HL-60/S4 (cell line): ENCODE results near the gene SPDYA.

ENCODE experiments used
- in situ Hi-C: fragments of 300-500 bp; cut with MboI; formaldehyde crosslinking; loops from 2 replicates; pipeline ENCODE4 v1.14.3; 2022; ENCODE audit warnings: low sequenced_read_pairs

The SPDYA gene

GRCh38 chr2:28824207-28824606 lies 13.6 kb downstream of the SPDYA start:
- in situ Hi-C loops = loop anchor here (25.0 kb wide), 1 partner anchor 388 kb away; no protein-coding TSS in a partner anchor

GRCh38 chr2:28824870-28825269 lies 14.2 kb downstream of the SPDYA start:
- in situ Hi-C loops = loop anchor here (25.0 kb wide), 1 partner anchor 387 kb away; no protein-coding TSS in a partner anchor

DNA sequence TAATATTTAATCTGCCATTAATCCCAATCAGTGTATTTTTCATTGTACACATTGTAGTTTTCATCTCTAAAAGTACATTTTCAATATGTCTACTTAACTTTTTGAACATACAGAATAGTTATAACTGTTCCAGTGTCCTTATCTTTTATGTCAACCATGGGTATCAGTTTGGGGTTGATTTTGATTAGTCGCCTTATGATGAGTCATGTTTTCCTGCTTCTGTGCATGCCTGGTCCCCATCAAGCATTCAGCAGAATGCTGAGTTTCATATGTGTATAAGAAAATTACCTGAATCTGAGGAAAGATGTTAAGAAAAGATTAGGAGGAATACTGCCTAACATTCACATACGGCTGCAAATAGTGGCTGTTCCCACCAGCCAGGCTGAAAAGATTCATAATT lies 17.7 kb downstream of the SPDYA start:
- in situ Hi-C loops = no loop called here

- in situ Hi-C loops = no loop called here
Observed at GRCh38 chr2:28833740-28834470, 23.3 kb downstream of the SPDYA start.

DNA sequence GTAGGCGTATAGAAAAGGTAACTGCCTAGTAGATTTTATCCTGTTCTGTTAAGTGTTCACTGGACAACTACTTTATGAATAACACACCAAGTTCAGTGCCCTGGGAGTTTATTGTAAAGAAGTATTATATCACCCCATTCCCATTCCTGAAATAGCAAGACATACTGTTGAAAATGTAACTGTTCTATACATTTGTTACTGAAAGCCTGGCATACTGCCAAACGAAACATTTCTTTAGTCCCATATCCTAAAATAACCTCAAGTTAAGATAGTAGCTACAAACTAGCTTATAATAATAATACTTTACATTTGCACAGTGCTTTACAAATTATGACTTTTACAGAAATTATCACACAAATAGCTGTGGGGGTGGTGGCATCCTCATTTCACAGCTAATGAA lies 25.1 kb downstream of the SPDYA start:
- in situ Hi-C loops = no loop called here

DNA sequence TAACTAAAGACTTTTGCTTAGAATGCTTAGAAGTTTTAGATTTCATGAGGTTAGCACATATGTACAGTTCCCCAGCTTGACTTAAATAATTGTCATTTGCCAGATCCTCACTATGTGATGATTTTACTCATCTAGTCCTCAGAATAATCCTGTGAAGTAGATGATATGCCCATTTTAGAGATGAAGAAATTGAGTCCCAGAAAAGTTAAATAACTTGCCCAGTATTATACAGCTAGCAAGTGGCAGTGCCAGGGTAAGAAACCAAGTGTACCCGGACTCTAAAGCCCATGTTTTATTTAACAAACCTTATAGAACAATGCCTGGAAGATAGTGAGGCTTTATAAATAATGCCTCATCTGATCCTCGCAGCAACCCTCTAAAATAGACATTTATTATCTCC lies 28.3 kb downstream of the SPDYA start:
- in situ Hi-C loops = no loop called here

DNA sequence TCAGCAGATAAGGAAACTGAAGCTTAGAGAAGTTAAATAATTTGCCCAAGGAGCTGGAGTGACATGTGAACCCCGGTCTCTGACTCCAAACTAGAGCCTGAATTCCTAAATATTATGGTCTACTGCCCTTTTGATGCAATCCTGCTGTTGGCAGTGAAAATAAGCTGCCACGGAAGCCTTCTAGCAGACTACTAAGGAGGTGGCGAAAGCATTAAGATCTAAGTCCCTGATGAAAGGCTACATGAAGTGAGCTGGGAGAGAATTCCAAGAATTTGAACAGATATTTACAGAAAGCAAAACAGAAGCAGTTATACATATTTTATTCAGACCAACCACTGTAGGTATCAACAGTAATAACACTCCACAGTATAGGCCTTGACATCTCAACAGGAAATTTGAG lies 31.4 kb downstream of the SPDYA start:
- in situ Hi-C loops = no loop called here

DNA sequence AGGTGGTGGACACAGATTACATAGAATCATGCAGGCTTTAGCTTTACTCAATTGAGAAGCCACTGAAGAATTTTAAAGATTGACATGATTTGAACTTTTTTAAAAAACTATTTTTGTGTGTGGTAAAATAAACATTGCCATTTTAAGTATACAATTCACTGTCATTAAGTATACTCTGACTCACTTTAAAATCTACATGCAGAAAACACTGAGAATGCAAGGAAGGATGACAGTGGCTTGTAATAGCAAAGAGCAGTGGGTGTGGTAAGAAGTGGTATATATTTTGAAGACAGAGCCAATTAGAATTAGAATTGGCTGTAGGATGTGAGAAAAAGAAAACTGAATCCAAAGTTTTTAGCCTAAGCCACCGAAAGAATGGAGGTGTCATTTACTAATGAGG lies 44.6 kb downstream of the SPDYA start:
- in situ Hi-C loops = no loop called here

DNA sequence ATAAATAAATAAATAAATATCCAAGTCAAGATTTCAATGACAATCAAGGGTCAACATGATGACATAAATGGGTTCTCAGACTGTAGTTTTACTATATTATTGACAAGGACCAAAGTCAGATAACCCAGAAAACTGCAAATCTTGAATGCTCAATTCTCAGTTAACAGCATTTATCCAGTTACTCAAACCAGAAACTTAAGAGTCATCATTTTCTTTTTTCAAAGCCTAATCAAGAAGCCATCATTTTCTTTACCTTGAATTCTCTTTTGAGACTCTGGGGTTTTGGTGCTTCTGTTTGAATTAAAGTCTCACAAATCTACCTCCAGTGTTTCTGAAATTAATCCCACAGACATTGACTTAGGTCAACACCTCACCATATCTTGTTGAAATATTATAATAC lies 45.3 kb downstream of the SPDYA start:
- in situ Hi-C loops = no loop called here

DNA sequence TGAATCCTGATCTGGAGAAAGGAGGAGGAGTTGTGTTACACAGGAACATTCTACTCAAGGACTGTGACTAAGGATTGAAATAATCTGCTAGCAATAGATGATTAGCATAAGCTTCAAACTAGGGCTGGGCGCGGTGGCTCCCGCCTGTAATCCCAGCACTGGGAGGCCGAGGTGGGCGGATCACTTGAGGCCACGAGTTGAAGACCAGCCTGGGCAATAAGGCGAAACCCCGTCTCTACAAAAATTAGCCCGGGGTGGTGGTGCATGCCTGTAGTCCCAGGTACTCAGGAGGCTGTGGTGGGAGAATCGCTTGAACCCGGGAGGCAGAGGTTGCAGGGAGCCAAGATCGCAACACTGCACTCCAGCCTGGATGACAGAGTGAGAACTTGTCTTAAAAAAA lies 58.0 kb downstream of the SPDYA start:
- in situ Hi-C loops = no loop called here

GRCh38 chr2:28869494-28870145 lies 59.0 kb downstream of the SPDYA start:
- in situ Hi-C loops = no loop called here

DNA sequence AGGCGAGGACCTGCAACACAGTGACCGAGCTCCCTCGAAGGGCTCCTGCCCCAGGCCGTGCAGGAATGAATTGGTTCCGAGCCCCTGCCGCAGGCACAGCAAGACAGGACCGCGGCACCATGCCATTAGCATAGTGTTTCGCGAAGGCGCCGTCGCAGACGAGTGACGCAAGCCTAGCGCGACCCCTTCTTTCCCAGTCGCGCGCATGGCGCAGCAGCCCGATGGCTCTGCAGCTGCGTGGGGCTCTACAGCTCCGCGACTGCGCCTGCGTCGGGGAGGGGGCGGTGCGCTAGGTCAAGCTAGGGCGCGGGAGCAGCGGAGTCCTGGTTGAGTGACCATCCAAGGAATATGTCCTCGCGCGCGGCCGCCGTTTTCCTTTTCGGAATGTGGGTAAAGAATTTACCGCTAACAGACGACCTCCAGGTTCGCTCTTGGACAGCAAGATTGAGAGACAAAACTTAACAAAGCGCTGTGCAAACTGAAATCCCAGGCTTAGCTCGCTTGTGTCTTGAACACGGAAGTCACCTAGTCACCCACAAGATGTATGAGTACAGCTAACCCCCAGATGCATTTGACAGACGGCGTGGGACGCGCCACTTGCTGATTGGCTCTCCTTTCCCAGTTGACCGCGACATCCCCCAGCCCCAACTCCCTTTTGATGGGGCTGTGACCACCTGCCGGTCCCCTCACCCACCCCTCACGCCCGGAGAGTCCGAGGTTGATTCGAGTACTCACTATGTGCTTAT lies 59.7 kb downstream of the SPDYA start, which contains the start of gene TRMT61B:
Gene TRMT61B (minus strand): TSS at position 164 of the 746 bp plus-strand sequence. CDS start 32 bp downstream, at position 132.
- in situ Hi-C loops = no loop called here

DNA sequence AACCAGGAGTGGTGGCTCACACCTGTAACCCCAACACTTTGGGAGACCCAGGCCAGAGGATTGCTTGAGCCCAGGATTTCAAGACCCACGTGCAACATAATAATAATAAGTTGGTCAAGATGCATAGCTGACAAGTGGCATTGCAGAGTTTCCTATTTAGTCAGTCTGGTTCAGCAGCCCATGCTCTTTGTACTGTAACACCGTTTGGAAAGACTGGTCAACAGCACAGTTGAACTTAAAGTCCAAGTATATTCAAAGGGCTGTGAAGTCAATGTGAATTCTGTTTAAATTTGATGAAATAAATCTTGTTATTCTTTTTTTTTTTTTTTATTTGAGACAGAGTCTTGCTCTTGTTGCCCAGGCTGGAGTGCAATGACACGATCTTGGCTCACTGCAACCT lies 61.0 kb downstream of the SPDYA start:
- in situ Hi-C loops = no loop called here

GRCh38 chr2:28880193-28880592 lies 69.6 kb downstream of the SPDYA start:
- in situ Hi-C loops = no loop called here

DNA sequence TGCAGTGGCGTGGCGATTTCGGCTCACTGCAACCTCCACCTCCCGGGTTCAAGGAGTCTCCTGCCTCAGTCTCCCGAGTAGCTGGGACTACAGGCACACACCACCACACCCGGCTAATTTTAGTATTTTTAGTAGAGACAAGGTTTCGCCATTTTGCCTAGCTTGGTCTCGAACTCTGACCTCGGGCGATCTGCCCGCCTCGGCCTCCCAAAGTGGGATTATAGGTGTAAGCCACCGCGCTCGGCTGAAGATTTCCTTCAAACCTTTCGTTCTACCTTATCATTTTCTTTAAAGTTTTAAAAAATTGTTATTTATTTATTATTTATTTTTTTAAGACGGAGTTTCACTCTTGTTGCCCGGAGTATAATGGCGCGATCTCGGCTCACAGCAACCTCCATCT lies 82.9 kb downstream of the SPDYA start:
- in situ Hi-C loops = no loop called here

DNA sequence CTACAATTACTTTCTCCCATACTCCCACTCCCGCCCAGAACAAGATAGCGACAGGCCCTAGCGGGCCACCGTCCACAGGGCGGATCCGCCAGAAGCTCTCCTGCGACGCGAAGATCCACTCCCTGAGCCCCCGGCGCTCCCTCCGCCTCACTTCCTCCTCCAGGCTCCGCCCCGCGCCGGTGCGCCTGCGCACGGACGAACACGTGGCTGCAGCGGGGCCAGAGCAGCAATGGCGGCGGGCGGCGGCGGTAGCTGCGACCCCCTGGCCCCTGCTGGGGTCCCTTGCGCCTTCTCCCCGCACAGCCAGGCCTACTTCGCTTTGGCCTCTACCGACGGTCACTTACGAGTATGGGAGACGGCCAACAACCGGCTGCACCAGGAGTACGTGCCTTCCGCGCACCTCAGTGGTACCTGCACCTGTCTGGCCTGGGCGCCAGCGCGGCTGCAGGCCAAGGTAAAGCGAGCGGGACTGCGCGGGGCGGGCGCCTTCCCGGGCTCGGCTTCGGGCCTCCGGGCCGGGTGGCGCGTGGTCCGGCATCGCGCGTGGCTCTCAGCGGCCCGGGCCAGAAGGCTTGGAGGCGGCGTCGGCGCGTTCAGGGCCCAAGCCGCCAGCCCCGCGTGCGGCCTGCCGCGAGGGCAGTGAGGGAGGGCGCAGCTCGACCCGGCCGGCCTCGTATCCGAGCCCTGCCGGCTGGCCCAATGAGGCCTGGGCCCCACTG lies 84.0 kb downstream of the SPDYA start, which contains the start of gene WDR43:
Gene WDR43 (plus strand): TSS at position 198 of the 719 bp plus-strand sequence. CDS start 32 bp downstream, at position 230.
- in situ Hi-C loops = no loop called here

DNA sequence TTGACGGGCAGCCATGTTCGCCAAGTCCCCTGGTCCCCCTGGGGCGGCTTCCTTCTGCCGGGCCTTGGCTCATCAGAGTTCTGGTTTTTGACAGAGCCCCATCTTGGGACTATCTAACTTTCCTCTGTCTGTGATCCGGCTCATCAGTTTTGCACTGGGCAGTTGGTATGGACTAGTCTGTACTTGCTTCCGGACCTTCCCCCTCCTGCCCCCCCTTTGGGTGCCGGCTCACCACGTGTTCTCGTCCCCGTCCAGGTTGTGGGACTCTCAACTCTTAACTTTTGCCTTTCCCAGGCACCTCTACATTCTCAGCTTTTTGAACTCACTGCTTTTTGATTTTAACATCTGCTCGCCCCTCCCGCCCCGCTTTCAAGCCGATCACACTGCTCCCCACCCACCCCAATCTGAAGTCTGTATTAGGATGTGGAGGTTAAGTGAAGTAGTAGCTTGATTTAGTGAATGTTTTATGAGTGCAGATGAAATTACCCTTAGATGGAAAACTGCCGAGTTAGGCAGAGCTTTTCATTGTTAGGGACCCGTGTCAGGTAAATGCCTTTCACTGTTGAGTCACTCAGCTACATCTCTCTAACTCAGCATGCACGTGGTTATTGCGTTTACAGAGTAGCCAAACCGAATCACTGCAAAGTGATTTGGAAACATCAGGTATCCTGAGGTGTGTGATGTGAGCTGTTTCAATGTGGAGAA lies 84.7 kb downstream of the SPDYA start:
- in situ Hi-C loops = no loop called here

- in situ Hi-C loops = no loop called here
Observed at GRCh38 chr2:28896906-28897305, 86.3 kb downstream of the SPDYA start.

DNA sequence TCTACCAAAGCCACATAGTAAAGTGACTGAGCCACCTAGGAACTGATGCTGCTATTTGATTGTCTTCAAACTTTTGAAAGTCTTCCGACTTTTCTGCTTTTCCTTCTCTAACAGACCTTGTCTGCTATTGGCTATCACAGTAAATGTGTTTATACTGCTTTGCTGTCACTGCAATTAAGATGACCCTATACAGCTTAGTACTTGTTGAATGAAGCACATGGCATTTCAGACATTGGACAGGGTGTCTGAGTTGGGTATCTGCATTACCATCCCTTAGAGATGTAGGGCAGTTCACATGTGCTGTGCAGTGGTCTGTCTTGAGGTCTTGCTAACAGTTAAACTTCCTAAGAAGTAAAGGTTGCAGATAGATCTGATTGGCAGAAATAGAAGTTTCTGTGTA lies 87.4 kb downstream of the SPDYA start:
- in situ Hi-C loops = no loop called here
